HepG2 (cell line): ENCODE data around the gene MON1A. TPM values are rescaled to one million over a fixed set of nuclear protein-coding genes. Genes with fewer than 3 reads are reported as not detected.

Source experiments
- ATAC-seq: fragments of 200-7000 bp; cut with Tn5 transposase; 3 replicates; pipeline ENCODE4 v1.9.1; 2020; ENCODE audit warnings: mild to moderate bottlenecking, moderate library complexity
- BruUV-seq: library from RNA; stranded (reverse); fragments of 400-500 nt; replicated peaks from 2 replicates; lab custom pipeline; 2021; lab: Mats Ljungman, UMichigan
- CTCF ChIA-PET: fragments of 300-600 bp; formaldehyde crosslinking; extraction: SDS; loops from one replicate; lab custom pipeline; 2021; ENCODE audit warnings: low total read pairs, inconsistent platforms, low intra/inter-chr PET ratio; lab: Yijun Ruan, JAX
- POLR2A ChIA-PET: fragments of 350-600 bp; sonication (Branson Sonifier 250); formaldehyde crosslinking; loops from one replicate; lab custom pipeline; 2020; ENCODE audit warnings: antibody characterized with exemption, inconsistent platforms; lab: Yijun Ruan, JAX
- DNase-seq: peaks from one replicate; pipeline ENCODE4 v3.0.0-alpha.2; 2015; ENCODE audit warnings: low spot score
- FAIRE-seq: peaks from 3 replicates; lab custom pipeline; 2011; peaks lifted over from hg19 to GRCh38; lab: Jason Lieb, UNC
- H2AFZ ChIP-seq: one replicate; pipeline ENCODE4 v1.6.1; 2011; ENCODE audit warnings: low read length, inconsistent platforms
- H3K27ac ChIP-seq: fragments of 300-600 bp; 3 replicates; pipeline ENCODE4 v1.8.0; 2011; ENCODE audit warnings: mixed run types, mild to moderate bottlenecking, mixed read lengths, low read length, inconsistent platforms; ENCODE audit not compliant: insufficient read depth; ENCODE audit errors: extremely low read length
- H3K27me3 ChIP-seq, 2 experiments: fragments of 200-600 bp in 1 of 2; 2 replicates in 1 of 2; 3 replicates in 1 of 2; pipeline versions ENCODE4 v1.6.0 to v1.8.0; 2011; ENCODE audit warnings: low read length in 2 of 2, mild to moderate bottlenecking in 2 of 2, moderate library complexity in 2 of 2, inconsistent platforms in 1 of 2; ENCODE audit not compliant: insufficient read depth in 2 of 2, control insufficient read depth in 1 of 2
- H3K36me3 ChIP-seq, 2 experiments: fragments of 200-600 bp in 1 of 2; replicated peaks in 1 of 2; 2 replicates in 1 of 2; 3 replicates in 1 of 2; pipeline versions ENCODE4 v1.5.1 to v1.8.0; 2011; ENCODE audit warnings: low read length in 2 of 2, inconsistent platforms in 1 of 2; ENCODE audit not compliant: insufficient read depth in 2 of 2, control insufficient read depth in 1 of 2
- H3K4me1 ChIP-seq: 2 replicates; pipeline ENCODE4 v1.5.1; 2012; ENCODE audit warnings: low read length, inconsistent platforms; ENCODE audit not compliant: insufficient read depth
- H3K4me2 ChIP-seq: 2 replicates; pipeline ENCODE4 v1.6.0; 2011; ENCODE audit warnings: low read depth, low read length, inconsistent platforms
- H3K4me3 ChIP-seq, 3 experiments: fragments of 200-600 bp in 1 of 3; sonication (generic), shearing (Covaris generic) in 1 of 3; replicated peaks in 1 of 3; 2 replicates each; pipeline ENCODE4 v1.5.1; 2011 to 2016; ENCODE audit warnings: low read length in 3 of 3, inconsistent platforms in 2 of 3, low read depth in 2 of 3, mild to moderate bottlenecking in 2 of 3, control low read depth in 1 of 3, mixed read lengths in 1 of 3; ENCODE audit not compliant: insufficient read depth in 1 of 3
- H3K79me2 ChIP-seq: one replicate; pipeline ENCODE4 v1.6.1; 2011; ENCODE audit warnings: low read length, inconsistent platforms; ENCODE audit not compliant: insufficient read depth
- H3K9ac ChIP-seq: 2 replicates; pipeline ENCODE4 v1.6.0; 2011; ENCODE audit warnings: mild to moderate bottlenecking, low read depth, low read length, inconsistent platforms; ENCODE audit not compliant: insufficient read depth
- H3K9me3 ChIP-seq: 2 replicates; pipeline ENCODE4 v1.5.1; 2012; ENCODE audit warnings: mild to moderate bottlenecking, low read length
- H4K20me1 ChIP-seq: 2 replicates; pipeline ENCODE4 v1.6.0; 2011; ENCODE audit warnings: inconsistent platforms, mild to moderate bottlenecking, low read length, moderate library complexity; ENCODE audit not compliant: insufficient read depth
- CCAR2 ChIP-seq: fragments of 200-400 bp; formaldehyde crosslinking; optimal IDR thresholded peaks from 2 replicates; pipeline ENCODE3; 2018; ENCODE audit warnings: low read depth, mild to moderate bottlenecking, low read length, moderate library complexity
- EP300 ChIP-seq, 3 experiments: sonication (generic) in 1 of 3; formaldehyde crosslinking in 1 of 3; IDR thresholded peaks; 2 replicates each; pipeline versions ENCODE4 v1.5.1 to v1.6.1; 2011 to 2020; ENCODE audit warnings: low read depth in 2 of 3, low read length in 2 of 3, borderline replicate concordance in 1 of 3, improper control_type of control experiment in 1 of 3, mild to moderate bottlenecking in 1 of 3, missing genetic modification reagents in 1 of 3, moderate library complexity in 1 of 3
- FLYWCH1 ChIP-seq: sonication (generic); formaldehyde crosslinking; IDR thresholded peaks from 2 replicates; pipeline ENCODE4 v1.8.1; 2023; ENCODE audit warnings: mild to moderate bottlenecking, missing genetic modification reagents
- FOSL2 ChIP-seq: sonication (generic); formaldehyde crosslinking; IDR thresholded peaks from 2 replicates; pipeline ENCODE4 v1.4.0; 2020; ENCODE audit warnings: missing genetic modification reagents
- HNF4G ChIP-seq, 2 experiments: sonication (generic) in 1 of 2; formaldehyde crosslinking in 1 of 2; IDR thresholded peaks; 2 replicates each; pipeline versions ENCODE4 v1.4.0 to v1.6.1; 2011 to 2020; ENCODE audit warnings: borderline replicate concordance in 2 of 2, low read depth in 2 of 2, mild to moderate bottlenecking in 2 of 2, low read length in 1 of 2, missing genetic modification reagents in 1 of 2, moderate library complexity in 1 of 2
- SNAI1 ChIP-seq: sonication (generic); formaldehyde crosslinking; IDR thresholded peaks from 2 replicates; pipeline ENCODE4 v1.5.0; 2020; ENCODE audit warnings: mild to moderate bottlenecking, missing genetic modification reagents, borderline replicate concordance
- U2AF2 ChIP-seq: fragments of 200-400 bp; formaldehyde crosslinking; IDR thresholded peaks from 2 replicates; pipeline ENCODE4 v1.6.1; 2017; ENCODE audit warnings: low read depth, mild to moderate bottlenecking, low read length
- YEATS4 ChIP-seq: sonication (generic); formaldehyde crosslinking; IDR thresholded peaks from 2 replicates; pipeline ENCODE4 v1.4.0; 2020; ENCODE audit warnings: missing genetic modification reagents, borderline replicate concordance
- ZBTB1 ChIP-seq: sonication (generic); formaldehyde crosslinking; IDR thresholded peaks from 2 replicates; pipeline ENCODE4 v1.4.0; 2020; ENCODE audit warnings: missing genetic modification reagents, borderline replicate concordance
- ZNF296 ChIP-seq: sonication (generic); formaldehyde crosslinking; conservative IDR thresholded peaks from 2 replicates; pipeline ENCODE4 v1.5.0; 2020; ENCODE audit warnings: mild to moderate bottlenecking, missing genetic modification reagents
- ZNF577 ChIP-seq: sonication (generic); formaldehyde crosslinking; IDR thresholded peaks from 2 replicates; pipeline ENCODE4 v1.4.0; 2020; ENCODE audit warnings: mild to moderate bottlenecking, low read depth, missing genetic modification reagents, borderline replicate concordance
- ZNF761 ChIP-seq: sonication (generic); formaldehyde crosslinking; conservative IDR thresholded peaks from 2 replicates; pipeline ENCODE4 v1.4.0; 2020; ENCODE audit warnings: mild to moderate bottlenecking, missing genetic modification reagents
- WGBS: methylation state at CpG from one replicate; pipeline ENCODE4 v1.1.6; 2017; ENCODE audit warnings: low lambda C conversion rate; 5-methylcytosine and 5-hydroxymethylcytosine counted together
- in situ Hi-C: cut with HindIII; loops from 2 replicates; pipeline ENCODE4 v1.10.0; 2017; ENCODE audit warnings: low pct_unique_long_range_greater_than_20kb; ENCODE audit not compliant: extremely low pct_ligation_motif_present
- intact Hi-C: fragments of 100-400 bp; cut with micrococcal nuclease; formaldehyde crosslinking; loops from one replicate; pipeline ENCODE4 v1.10.0; 2022; ENCODE audit not compliant: unreplicated experiment
- polyA plus RNA-seq, 8 experiments: library from polyadenylated mRNA; depleted of rRNA in 3 of 8; stranded (reverse) in 7 of 8; unstranded in 1 of 8; fragments of >200 nt; fragmentation: Illumina TruSeq in 4 of 8; extraction: Trizol in 4 of 8; gene quantifications; 2 replicates each; pipeline versions ENCODE4 v1.2.1 to v1.2.3, GENCODE V29; 2011 to 2016; ENCODE audit warnings: low read depth in 4 of 8, missing spikeins in 1 of 8, mixed read lengths in 1 of 8; ENCODE audit not compliant: insufficient read depth in 1 of 8
- total RNA-seq, 5 experiments: library from RNA; depleted of rRNA; stranded (reverse); fragments of >200 nt; fragmentation: Illumina TruSeq; extraction: Trizol; gene quantifications; 2 replicates each; pipeline ENCODE4 v1.2.3, GENCODE V29; 2016; ENCODE audit warnings: low read depth in 1 of 5
- TF ChIP-seq, protein P1 (sequence below): sonication (generic); formaldehyde crosslinking; IDR thresholded peaks from 2 replicates; pipeline ENCODE4 v1.5.0; 2020; ENCODE audit warnings: missing genetic modification reagents
- TF ChIP-seq, protein P2 (sequence below): sonication (generic); formaldehyde crosslinking; IDR thresholded peaks from 2 replicates; pipeline ENCODE4 v1.5.0; 2020; ENCODE audit warnings: mild to moderate bottlenecking, missing genetic modification reagents, moderate library complexity
- TF ChIP-seq, protein P3 (sequence below): sonication (generic); formaldehyde crosslinking; IDR thresholded peaks from 2 replicates; pipeline ENCODE4 v1.9.0; 2022; ENCODE audit warnings: low read depth, missing genetic modification reagents
- TF ChIP-seq, protein P4 (sequence below): sonication (generic); formaldehyde crosslinking; conservative IDR thresholded peaks from 2 replicates; pipeline ENCODE4 v1.8.1; 2023; ENCODE audit warnings: missing genetic modification reagents

The MON1A gene
- total and polyA plus RNA-seq, 2 of the 13 experiments (the other 11 are each of a cell fraction or from before 2014, with no cell fraction given), result 4.6 to 9.0 TPM

DNA sequence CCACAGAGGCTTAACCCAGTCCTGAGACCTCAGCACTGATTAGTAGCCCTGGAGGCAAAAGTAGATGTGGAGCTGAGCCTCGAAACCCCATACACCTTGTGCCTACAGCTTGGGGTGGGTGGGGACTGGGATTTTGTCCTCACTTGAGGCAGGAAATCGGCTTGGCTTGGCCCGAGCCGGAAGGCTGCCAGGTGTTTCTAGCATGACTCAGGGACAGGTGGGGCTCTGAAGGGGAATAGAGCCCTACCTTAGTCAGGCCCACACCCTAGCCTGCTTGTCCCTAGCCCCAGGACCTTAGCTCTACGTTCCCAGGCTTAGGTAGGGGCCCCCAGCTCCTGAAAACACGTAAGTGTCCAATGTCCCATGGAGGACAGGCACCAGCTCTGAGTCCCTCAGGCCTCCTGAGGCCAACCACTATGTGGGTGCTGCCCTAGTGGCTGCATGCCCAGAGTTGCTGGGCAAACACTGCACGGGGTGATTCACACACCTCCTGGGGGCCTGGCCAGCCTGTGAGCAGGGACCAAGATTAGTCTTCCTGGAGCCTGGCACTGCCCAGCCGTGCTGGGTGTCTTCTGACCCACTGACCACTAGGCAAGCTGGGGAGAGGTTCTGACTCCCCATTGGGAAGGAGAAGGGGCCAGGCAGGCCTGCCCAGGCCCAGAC lies 29.0 kb downstream of the MON1A start:
- intact Hi-C loops (loop anchor here (2.0 kb wide), 1 partner anchor 28 kb away; no protein-coding TSS in a partner anchor), in situ Hi-C loops (loop anchor here (10.0 kb wide), 1 partner anchor 96 kb away; the partner anchor contains the start of gene INKA1)
- Histone ChIP-seq H3K4me1 (peaks cover 39% of the 10 kb centered on the region), H3K4me2 (peak overlapping the region; percentile 39; the same call in 1 of the 2 replicates), H3K9me3 (no peaks in the 10 kb centered on the region), H3K36me3 (no peaks in the 10 kb centered on the region), H3K79me2 (no peaks in the 10 kb centered on the region), H3K4me3 (no peak overlapping the region), H4K20me1 (no peaks in the 10 kb centered on the region), H3K27me3 (peaks cover 1 to 3% of the 10 kb centered on the region in 2 experiments; a peak in 1 of 5 replicates), H3K27ac (no peak overlapping the region), H2AFZ (peak overlapping the region; percentile 32), H3K9ac (no peak overlapping the region)
- no peak for FAIRE-seq
- CTCF ChIA-PET, result no interaction called here
- POLR2A ChIA-PET, result no interaction called here
- peak; percentile 16 for ATAC-seq
- BruUV-seq, result no TSS peak
- WGBS, result 13% methylated on average over 3 of the region's 8 CpGs
- DNase-seq, result no peak
- TF ChIP-seq FOSL2 (CRISPR knock-in tag) (no peak; the same call in 1 of the 2 replicates), YEATS4 (no peak), ZNF761 (no peak), HNF4G (IDR thresholded peaks at IDR 0.05; ENCODE audit: borderline replicate concordance, low read depth, low read length) (no peak), HNF4G (CRISPR knock-in tag; IDR thresholded peaks at IDR 0.05; ENCODE audit: borderline replicate concordance, low read depth) (no peak), U2AF2 (no peak), ZNF296 (CRISPR knock-in tag) (no peak), FLYWCH1 (CRISPR knock-in tag) (no peak), EP300 (IDR thresholded peaks at IDR 0.05; ENCODE audit: low read depth in 2 of 2, low read length in 2 of 2) (no peak), EP300 (CRISPR knock-in tag; IDR thresholded peaks at IDR 0.05; ENCODE audit: borderline replicate concordance) (no peak), CCAR2 (no peak), ZNF577 (CRISPR knock-in tag) (no peak), ZBTB1 (CRISPR knock-in tag) (no peak), SNAI1 (CRISPR knock-in tag) (no peak)
- TF ChIP-seq, protein P1, sequence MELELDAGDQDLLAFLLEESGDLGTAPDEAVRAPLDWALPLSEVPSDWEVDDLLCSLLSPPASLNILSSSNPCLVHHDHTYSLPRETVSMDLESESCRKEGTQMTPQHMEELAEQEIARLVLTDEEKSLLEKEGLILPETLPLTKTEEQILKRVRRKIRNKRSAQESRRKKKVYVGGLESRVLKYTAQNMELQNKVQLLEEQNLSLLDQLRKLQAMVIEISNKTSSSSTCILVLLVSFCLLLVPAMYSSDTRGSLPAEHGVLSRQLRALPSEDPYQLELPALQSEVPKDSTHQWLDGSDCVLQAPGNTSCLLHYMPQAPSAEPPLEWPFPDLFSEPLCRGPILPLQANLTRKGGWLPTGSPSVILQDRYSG (CRISPR knock-in tag), result no peak
- TF ChIP-seq, protein P2, sequence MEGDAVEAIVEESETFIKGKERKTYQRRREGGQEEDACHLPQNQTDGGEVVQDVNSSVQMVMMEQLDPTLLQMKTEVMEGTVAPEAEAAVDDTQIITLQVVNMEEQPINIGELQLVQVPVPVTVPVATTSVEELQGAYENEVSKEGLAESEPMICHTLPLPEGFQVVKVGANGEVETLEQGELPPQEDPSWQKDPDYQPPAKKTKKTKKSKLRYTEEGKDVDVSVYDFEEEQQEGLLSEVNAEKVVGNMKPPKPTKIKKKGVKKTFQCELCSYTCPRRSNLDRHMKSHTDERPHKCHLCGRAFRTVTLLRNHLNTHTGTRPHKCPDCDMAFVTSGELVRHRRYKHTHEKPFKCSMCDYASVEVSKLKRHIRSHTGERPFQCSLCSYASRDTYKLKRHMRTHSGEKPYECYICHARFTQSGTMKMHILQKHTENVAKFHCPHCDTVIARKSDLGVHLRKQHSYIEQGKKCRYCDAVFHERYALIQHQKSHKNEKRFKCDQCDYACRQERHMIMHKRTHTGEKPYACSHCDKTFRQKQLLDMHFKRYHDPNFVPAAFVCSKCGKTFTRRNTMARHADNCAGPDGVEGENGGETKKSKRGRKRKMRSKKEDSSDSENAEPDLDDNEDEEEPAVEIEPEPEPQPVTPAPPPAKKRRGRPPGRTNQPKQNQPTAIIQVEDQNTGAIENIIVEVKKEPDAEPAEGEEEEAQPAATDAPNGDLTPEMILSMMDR (CRISPR knock-in tag), result 0 out of 2 replicates have a peak, but pooled peaks have one; percentile 4
- TF ChIP-seq, protein P3, sequence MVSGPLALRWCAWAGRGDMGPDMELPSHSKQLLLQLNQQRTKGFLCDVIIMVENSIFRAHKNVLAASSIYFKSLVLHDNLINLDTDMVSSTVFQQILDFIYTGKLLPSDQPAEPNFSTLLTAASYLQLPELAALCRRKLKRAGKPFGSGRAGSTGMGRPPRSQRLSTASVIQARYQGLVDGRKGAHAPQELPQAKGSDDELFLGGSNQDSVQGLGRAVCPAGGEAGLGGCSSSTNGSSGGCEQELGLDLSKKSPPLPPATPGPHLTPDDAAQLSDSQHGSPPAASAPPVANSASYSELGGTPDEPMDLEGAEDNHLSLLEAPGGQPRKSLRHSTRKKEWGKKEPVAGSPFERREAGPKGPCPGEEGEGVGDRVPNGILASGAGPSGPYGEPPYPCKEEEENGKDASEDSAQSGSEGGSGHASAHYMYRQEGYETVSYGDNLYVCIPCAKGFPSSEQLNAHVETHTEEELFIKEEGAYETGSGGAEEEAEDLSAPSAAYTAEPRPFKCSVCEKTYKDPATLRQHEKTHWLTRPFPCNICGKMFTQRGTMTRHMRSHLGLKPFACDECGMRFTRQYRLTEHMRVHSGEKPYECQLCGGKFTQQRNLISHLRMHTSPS (CRISPR knock-in tag), result peak; percentile 64; the same call in 1 of the 2 replicates
- TF ChIP-seq, protein P4, sequence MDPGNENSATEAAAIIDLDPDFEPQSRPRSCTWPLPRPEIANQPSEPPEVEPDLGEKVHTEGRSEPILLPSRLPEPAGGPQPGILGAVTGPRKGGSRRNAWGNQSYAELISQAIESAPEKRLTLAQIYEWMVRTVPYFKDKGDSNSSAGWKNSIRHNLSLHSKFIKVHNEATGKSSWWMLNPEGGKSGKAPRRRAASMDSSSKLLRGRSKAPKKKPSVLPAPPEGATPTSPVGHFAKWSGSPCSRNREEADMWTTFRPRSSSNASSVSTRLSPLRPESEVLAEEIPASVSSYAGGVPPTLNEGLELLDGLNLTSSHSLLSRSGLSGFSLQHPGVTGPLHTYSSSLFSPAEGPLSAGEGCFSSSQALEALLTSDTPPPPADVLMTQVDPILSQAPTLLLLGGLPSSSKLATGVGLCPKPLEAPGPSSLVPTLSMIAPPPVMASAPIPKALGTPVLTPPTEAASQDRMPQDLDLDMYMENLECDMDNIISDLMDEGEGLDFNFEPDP (CRISPR knock-in tag), result 0 out of 2 replicates have a peak, but pooled peaks have one; percentile 63
